ENCODE data around the gene RHBDD3.

Gene RHBDD3

DNA sequence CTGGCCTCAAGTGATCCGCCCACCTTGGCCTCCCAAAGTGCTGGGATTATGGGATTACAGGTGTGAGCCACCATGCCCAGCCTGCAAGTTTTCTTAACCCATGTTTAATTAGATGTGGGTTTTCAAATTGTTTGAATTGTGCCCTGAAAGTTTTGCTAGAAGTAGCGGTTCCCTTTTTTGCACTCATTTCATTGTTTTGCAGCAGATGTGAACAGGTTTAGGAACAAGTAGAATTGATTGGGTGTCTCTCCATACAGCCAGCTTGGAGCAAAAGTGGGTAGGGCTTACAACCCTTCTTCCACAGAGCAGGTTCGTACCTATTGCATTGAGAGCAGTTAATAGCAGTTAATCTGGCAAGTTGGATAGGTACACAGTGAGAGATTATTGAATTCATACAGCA is 16.4 kb upstream of the RHBDD3 start:
- DNase-seq (ENCODE audit: low spot score): no peak
- TF ChIP-seq CTCF (IDR thresholded peaks at IDR 0.05; ENCODE audit: borderline replicate concordance, control extremely low read depth, extremely low read depth, insufficient read depth, missing control alignments): no peak
- in situ Hi-C loops (cut with MboI; ENCODE audit: low sequenced_read_pairs, unreplicated experiment): no loop called here

- TF ChIP-seq CTCF (IDR thresholded peaks at IDR 0.05; ENCODE audit: borderline replicate concordance, control extremely low read depth, extremely low read depth, insufficient read depth, missing control alignments): no peak
- DNase-seq (ENCODE audit: low spot score): no peak
- in situ Hi-C loops (cut with MboI; ENCODE audit: low sequenced_read_pairs, unreplicated experiment): no loop called here
Measured at GRCh38 chr22:29277927-29278326, 10.1 kb upstream of the RHBDD3 start.

- in situ Hi-C loops (cut with MboI; ENCODE audit: low sequenced_read_pairs, unreplicated experiment): no loop called here
- DNase-seq (ENCODE audit: low spot score): no peak
- TF ChIP-seq CTCF (IDR thresholded peaks at IDR 0.05; ENCODE audit: borderline replicate concordance, control extremely low read depth, extremely low read depth, insufficient read depth, missing control alignments): no peak
Measured at GRCh38 chr22:29275819-29276565, 8.2 kb upstream of the RHBDD3 start.

GRCh38 chr22:29275167-29275566 is 7.4 kb upstream of the RHBDD3 start:
- no peak for DNase-seq (ENCODE audit: low spot score)

DNA sequence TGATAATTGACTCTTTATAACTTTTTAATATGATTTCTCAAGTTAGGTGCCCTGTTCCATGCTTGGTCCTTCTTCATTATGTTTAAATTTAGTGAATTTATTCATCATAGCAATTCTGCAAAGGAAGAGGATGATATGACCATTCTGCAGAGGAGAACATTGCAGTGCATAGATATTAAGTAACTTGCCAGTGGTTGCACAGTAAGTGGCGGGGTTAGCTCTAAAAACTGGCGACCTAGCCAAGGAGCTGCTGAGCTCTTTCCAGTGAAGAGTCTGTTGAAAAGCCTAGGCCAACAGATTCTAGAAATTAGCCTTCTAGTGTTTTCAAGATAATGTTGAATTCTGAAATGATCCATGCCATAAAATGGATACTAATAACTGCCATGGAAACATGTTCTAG is 4.8 kb upstream of the RHBDD3 start:
- TF ChIP-seq CTCF (IDR thresholded peaks at IDR 0.05; ENCODE audit: borderline replicate concordance, control extremely low read depth, extremely low read depth, insufficient read depth, missing control alignments): no peak
- in situ Hi-C loops (cut with MboI; ENCODE audit: low sequenced_read_pairs, unreplicated experiment): no loop called here
- DNase-seq (ENCODE audit: low spot score): no peak

More at GRCh38 chr22:29275167-29275566, 7.4 kb upstream of the RHBDD3 start:
- in situ Hi-C loops (cut with MboI; ENCODE audit: low sequenced_read_pairs, unreplicated experiment): no loop called here
- TF ChIP-seq CTCF (IDR thresholded peaks at IDR 0.05; ENCODE audit: borderline replicate concordance, control extremely low read depth, extremely low read depth, insufficient read depth, missing control alignments): no peak

- in situ Hi-C loops (cut with MboI; ENCODE audit: low sequenced_read_pairs, unreplicated experiment): no loop called here
- no peak for TF ChIP-seq CTCF (IDR thresholded peaks at IDR 0.05; ENCODE audit: borderline replicate concordance, control extremely low read depth, extremely low read depth, insufficient read depth, missing control alignments)
- DNase-seq (ENCODE audit: low spot score): no peak
Measured at GRCh38 chr22:29270475-29271271, 2.9 kb upstream of the RHBDD3 start.

All from GM13976 (cell line).